HFF-Myc (cell line): Measurements from ENCODE around the gene THADA.

Experiments used
- DNase-seq: peaks from one replicate; pipeline ENCODE4 v3.0.0-alpha.2; 2011; ENCODE audit warnings: low read depth; ENCODE audit errors: extremely low read depth
- H3K4me3 ChIP-seq: replicated peaks from 2 replicates; pipeline ENCODE4 v1.5.1; 2011; ENCODE audit warnings: low read depth, mild to moderate bottlenecking, control low read depth, low read length
- CTCF ChIP-seq: IDR thresholded peaks from 2 replicates; pipeline ENCODE4 v1.5.1; 2012; ENCODE audit warnings: mild to moderate bottlenecking, low read depth, low read length, control low read depth; ENCODE audit errors: missing control alignments

The THADA gene

GRCh38 chr2:43317680-43318079, 278.2 kb downstream of the THADA start:
- no peak for TF ChIP-seq CTCF
- H3K4me3 ChIP-seq: no peak overlapping the region
- DNase-seq: no peak

GRCh38 chr2:43317194-43317593, 278.6 kb downstream of the THADA start:
- no peak overlapping the region for H3K4me3 ChIP-seq
- no peak for DNase-seq
- no peak for TF ChIP-seq CTCF

- H3K4me3 ChIP-seq: no peak overlapping the region
- TF ChIP-seq CTCF: no peak
- DNase-seq: no peak
These were observed 280.4 kb downstream of the THADA start for GRCh38 chr2:43315482-43315881.

- no peak overlapping the region for H3K4me3 ChIP-seq
- no peak for TF ChIP-seq CTCF
- DNase-seq: no peak
These were observed 281.4 kb downstream of the THADA start for GRCh38 chr2:43314299-43314927.

GRCh38 chr2:43313642-43314017, 282.2 kb downstream of the THADA start:
- no peak overlapping the region for H3K4me3 ChIP-seq
- no peak for TF ChIP-seq CTCF
- no peak for DNase-seq

- no peak for TF ChIP-seq CTCF
- peak; percentile 46 for DNase-seq
- no peak overlapping the region for H3K4me3 ChIP-seq
These were observed 282.8 kb downstream of the THADA start for GRCh38 chr2:43312755-43313641.
